H9 (cell line): ENCODE data around the gene MAP3K5. TPM values are rescaled to one million over a fixed set of nuclear protein-coding genes. Genes with fewer than 3 reads are reported as not detected.

Experiments
- DNase-seq: peaks from one replicate; pipeline ENCODE4 v3.0.0-alpha.2; 2017
- H2AFZ ChIP-seq: one replicate; pipeline ENCODE4 v1.6.1; 2013; ENCODE audit warnings: mild to moderate bottlenecking, low read length, control low read depth, moderate library complexity
- H2AK5ac ChIP-seq: 2 replicates; pipeline ENCODE4 v1.6.1; 2013; ENCODE audit warnings: low read length, control low read depth, mixed read lengths; ENCODE audit not compliant: insufficient read length
- H2BK120ac ChIP-seq: one replicate; pipeline ENCODE4 v1.6.1; 2013; ENCODE audit warnings: low read depth, mild to moderate bottlenecking, low read length, control low read depth, inconsistent platforms; ENCODE audit not compliant: poor library complexity, severe bottlenecking
- H2BK12ac ChIP-seq: 2 replicates; pipeline ENCODE4 v1.6.1; 2013; ENCODE audit warnings: low read length, control low read depth, mixed read lengths, low read depth; ENCODE audit not compliant: insufficient read length
- H2BK15ac ChIP-seq: 2 replicates; pipeline ENCODE4 v1.6.1; 2013; ENCODE audit warnings: low read depth, low read length, control low read depth
- H2BK20ac ChIP-seq: one replicate; pipeline ENCODE4 v1.6.1; 2013; ENCODE audit warnings: low read depth, mild to moderate bottlenecking, low read length, control low read depth, inconsistent platforms; ENCODE audit not compliant: poor library complexity, severe bottlenecking
- H2BK5ac ChIP-seq: 2 replicates; pipeline ENCODE4 v1.6.1; 2013; ENCODE audit warnings: low read length, control low read depth, mixed read lengths; ENCODE audit not compliant: insufficient read length
- H3K14ac ChIP-seq: 2 replicates; pipeline ENCODE4 v1.6.1; 2013; ENCODE audit warnings: low read length, control low read depth; ENCODE audit not compliant: insufficient read depth
- H3K18ac ChIP-seq: 2 replicates; pipeline ENCODE4 v1.6.1; 2013; ENCODE audit warnings: low read depth, mild to moderate bottlenecking, mixed read lengths, low read length, control low read depth; ENCODE audit not compliant: insufficient read length
- H3K23ac ChIP-seq: 2 replicates; pipeline ENCODE4 v1.6.1; 2013; ENCODE audit warnings: low read length, control low read depth, mixed read lengths, low read depth; ENCODE audit not compliant: insufficient read length
- H3K23me2 ChIP-seq: 2 replicates; pipeline ENCODE4 v1.6.1; 2013; ENCODE audit warnings: low read depth, mild to moderate bottlenecking, mixed read lengths, low read length, control low read depth; ENCODE audit not compliant: insufficient read length, poor library complexity, severe bottlenecking
- H3K27ac ChIP-seq: 2 replicates; pipeline ENCODE4 v1.5.1; 2013; ENCODE audit warnings: low read length, control low read depth, mixed read lengths, low read depth; ENCODE audit not compliant: insufficient read length
- H3K27me3 ChIP-seq: 2 replicates; pipeline ENCODE4 v1.6.1; 2013; ENCODE audit warnings: low read length, control low read depth, inconsistent platforms; ENCODE audit not compliant: insufficient read depth
- H3K4ac ChIP-seq: 2 replicates; pipeline ENCODE4 v1.6.1; 2013; ENCODE audit warnings: low read depth, mild to moderate bottlenecking, control low read depth, inconsistent platforms, low read length, moderate library complexity
- H3K4me1 ChIP-seq: 2 replicates; pipeline ENCODE4 v1.6.1; 2013; ENCODE audit warnings: low read length, control low read depth, inconsistent platforms; ENCODE audit not compliant: insufficient read depth
- H3K4me2 ChIP-seq: 2 replicates; pipeline ENCODE4 v1.6.1; 2013; ENCODE audit warnings: low read length, control low read depth, mixed read lengths; ENCODE audit not compliant: insufficient read length, insufficient read depth
- H3K56ac ChIP-seq: 2 replicates; pipeline ENCODE4 v1.6.1; 2013; ENCODE audit warnings: low read depth, mild to moderate bottlenecking, mixed read lengths, low read length, control low read depth; ENCODE audit not compliant: insufficient read length
- H3K79me1 ChIP-seq: 2 replicates; pipeline ENCODE4 v1.6.1; 2013; ENCODE audit warnings: low read depth, mild to moderate bottlenecking, moderate library complexity, low read length, control low read depth, inconsistent platforms; ENCODE audit not compliant: insufficient read depth, poor library complexity, severe bottlenecking
- H3K79me2 ChIP-seq: 2 replicates; pipeline ENCODE4 v1.6.1; 2013; ENCODE audit warnings: low read length, control low read depth, inconsistent platforms; ENCODE audit not compliant: insufficient read depth
- H3K9ac ChIP-seq: 2 replicates; pipeline ENCODE4 v1.6.1; 2013; ENCODE audit warnings: low read length, control low read depth, mixed read lengths; ENCODE audit not compliant: insufficient read length; ENCODE audit errors: extremely low read depth
- H3K9me3 ChIP-seq: one replicate; pipeline ENCODE4 v1.6.1; 2013; ENCODE audit warnings: low read depth, low read length, inconsistent platforms; ENCODE audit not compliant: control insufficient read depth
- H3T11ph ChIP-seq: one replicate; pipeline ENCODE4 v1.6.1; 2013; ENCODE audit warnings: mild to moderate bottlenecking, low read length, control low read depth, inconsistent platforms
- H4K20me1 ChIP-seq: one replicate; pipeline ENCODE4 v1.6.1; 2013; ENCODE audit not compliant: control insufficient read depth, insufficient read length, insufficient read depth
- H4K5ac ChIP-seq: 2 replicates; pipeline ENCODE4 v1.6.1; 2013; ENCODE audit warnings: low read depth, mild to moderate bottlenecking, mixed read lengths, low read length, control low read depth; ENCODE audit not compliant: insufficient read length
- H4K8ac ChIP-seq: replicated peaks from 2 replicates; pipeline ENCODE4 v1.6.1; 2013; ENCODE audit warnings: low read length, control low read depth, mixed read lengths, low read depth; ENCODE audit not compliant: insufficient read length
- H4K91ac ChIP-seq: 2 replicates; pipeline ENCODE4 v1.6.1; 2013; ENCODE audit warnings: low read depth, mild to moderate bottlenecking, moderate library complexity, mixed read lengths, low read length, control low read depth; ENCODE audit not compliant: insufficient read length
- H3K27ac Mint-ChIP-seq, 3 experiments: 2 replicates in 2 of 3; 3 replicates in 1 of 3; pipeline ENCODE4 v1.8.0; 2020 to 2021; ENCODE audit warnings: mixed read lengths in 3 of 3, mild to moderate bottlenecking in 1 of 3, moderate library complexity in 1 of 3
- H3K27me3 Mint-ChIP-seq: 2 replicates; pipeline ENCODE4 v1.8.0; 2021; ENCODE audit warnings: low read depth, mild to moderate bottlenecking, moderate library complexity, mixed read lengths
- H3K36me3 Mint-ChIP-seq, 3 experiments: 2 replicates in 2 of 3; 3 replicates in 1 of 3; pipeline ENCODE4 v1.8.0; 2020 to 2021; ENCODE audit warnings: low read depth in 3 of 3, mixed read lengths in 3 of 3; ENCODE audit not compliant: insufficient read depth in 1 of 3
- H3K4me1 Mint-ChIP-seq, 2 experiments: 2 replicates each; pipeline ENCODE4 v1.8.0; 2020; ENCODE audit warnings: mixed read lengths in 2 of 2
- H3K4me3 Mint-ChIP-seq, 2 experiments: 2 replicates in 1 of 2; 3 replicates in 1 of 2; pipeline ENCODE4 v1.8.0; 2020 to 2021; ENCODE audit warnings: mild to moderate bottlenecking in 2 of 2, mixed read lengths in 2 of 2, moderate library complexity in 1 of 2
- H3K9me3 Mint-ChIP-seq, 2 experiments: 2 replicates in 1 of 2; 3 replicates in 1 of 2; pipeline ENCODE4 v1.8.0; 2020; ENCODE audit warnings: mild to moderate bottlenecking in 2 of 2, mixed read lengths in 2 of 2, moderate library complexity in 1 of 2
- CTCF ChIP-seq: fragments of 200-600 bp; sonication (generic); conservative IDR thresholded peaks from 3 replicates; pipeline ENCODE4 v1.8.0; 2021; ENCODE audit warnings: antibody characterized with exemption, mild to moderate bottlenecking
- WGBS: extraction: QIAGEN DNeasy Blood & Tissue Kit; methylation state at CpG from one replicate; pipeline ENCODE4 v1.1.7; 2013; ENCODE audit warnings: missing lambda C conversion rate, low lambda C conversion rate, mixed read lengths; ENCODE audit not compliant: insufficient read length; ENCODE audit errors: extremely low coverage; 5-methylcytosine and 5-hydroxymethylcytosine counted together
- total RNA-seq: library from RNA; stranded (reverse); gene quantifications from 2 replicates; pipeline ENCODE4 v1.2.1, GENCODE V29; 2021

MAP3K5 gene
- total RNA-seq, 1 experiment from 2014 or later, result 1.6 TPM

DNA sequence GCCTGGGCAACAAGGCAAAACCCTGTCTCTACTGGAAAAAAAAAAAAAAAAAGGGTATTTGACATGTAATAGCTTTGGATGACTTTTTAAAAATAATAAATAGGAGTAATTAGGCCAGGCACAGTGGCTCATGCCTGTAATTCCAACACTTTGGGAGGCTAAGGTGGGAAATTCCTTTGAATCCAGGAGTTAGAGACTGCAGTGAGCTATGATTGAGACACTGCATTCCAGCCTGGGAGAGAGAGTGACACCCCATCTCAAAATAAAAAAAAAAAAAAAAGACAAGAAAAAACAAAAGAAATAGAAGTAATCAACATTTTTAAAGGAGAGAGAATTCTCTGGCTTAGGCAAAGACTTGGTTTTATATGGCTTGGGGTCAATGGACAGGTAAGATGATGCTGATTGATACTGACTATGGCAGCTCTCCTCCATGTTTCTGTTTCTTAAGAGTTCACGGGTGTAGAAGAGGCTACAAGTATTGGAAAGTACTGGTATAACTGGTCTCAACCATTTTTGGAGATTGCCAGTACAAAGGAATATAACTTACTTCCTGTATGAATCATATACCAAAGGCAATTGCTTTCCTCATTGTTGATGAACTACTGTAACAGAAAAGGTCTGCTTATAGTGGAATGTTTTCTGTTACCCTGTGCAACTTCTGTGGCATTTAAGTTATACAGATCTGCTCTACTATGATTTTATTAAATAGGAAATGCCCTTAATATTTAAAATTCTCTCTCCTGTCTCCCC is 10.1 kb downstream of the MAP3K5 start:
- Histone ChIP-seq H2BK15ac (no peak overlapping the region), H3K23ac (no peak overlapping the region), H2BK120ac (no peak overlapping the region), H4K91ac (no peak overlapping the region), H3K79me2 (no peaks in the 10 kb centered on the region), H2BK12ac (no peak overlapping the region), H3K27me3 (no peaks in the 10 kb centered on the region), H2AK5ac (no peak overlapping the region), H4K5ac (no peak overlapping the region), H4K8ac (no peak overlapping the region), H4K20me1 (no peaks in the 10 kb centered on the region), H2BK20ac (no peak overlapping the region), H3K79me1 (no peaks in the 10 kb centered on the region), H3T11ph (no peak overlapping the region), H3K56ac (no peak overlapping the region), H3K4ac (no peak overlapping the region), H3K9ac (no peak overlapping the region), H3K23me2 (no peaks in the 10 kb centered on the region), H2AFZ (no peak overlapping the region), H3K4me1 (no peaks in the 10 kb centered on the region), H3K27ac (no peak overlapping the region), H3K4me2 (no peak overlapping the region), H3K14ac (no peak overlapping the region), H3K18ac (no peak overlapping the region), H3K9me3 (no peaks in the 10 kb centered on the region), H2BK5ac (no peak overlapping the region)
- WGBS, result no CpG with 5 or more reads among the region's 1 CpG
- Mint-ChIP-seq H3K9me3 (no peaks in the 10 kb centered on the region), H3K27me3 (no peaks in the 10 kb centered on the region; the same call in 1 of the 2 replicates), H3K4me3 (no peak overlapping the region), H3K36me3 (no peaks in the 10 kb centered on the region; a peak in 1 of 7 replicates), H3K4me1 (peaks cover 4 to 11% of the 10 kb centered on the region in 2 experiments; a peak in 3 of 4 replicates), H3K27ac (no peak overlapping the region)
- DNase-seq, result no peak
- TF ChIP-seq CTCF, result no peak
